IPS-20b (cell line): ENCODE measurements around the gene TAS2R38.

Source experiments
- H3K27ac ChIP-seq: one replicate; pipeline ENCODE4 v1.5.1; 2013; ENCODE audit warnings: low read length
- H3K27me3 ChIP-seq: 2 replicates; pipeline ENCODE4 v1.6.1; 2013; ENCODE audit warnings: mild to moderate bottlenecking, low read length, inconsistent platforms; ENCODE audit not compliant: insufficient read depth
- H3K36me3 ChIP-seq: 2 replicates; pipeline ENCODE4 v1.6.1; 2013; ENCODE audit warnings: low read depth, mild to moderate bottlenecking, inconsistent platforms, low read length, moderate library complexity; ENCODE audit not compliant: insufficient read depth
- H3K4me1 ChIP-seq: 2 replicates; pipeline ENCODE4 v1.6.1; 2013; ENCODE audit warnings: mild to moderate bottlenecking, control low read depth, inconsistent platforms, low read length, moderate library complexity; ENCODE audit not compliant: insufficient read depth
- H3K4me3 ChIP-seq: 2 replicates; pipeline ENCODE4 v1.5.1; 2013; ENCODE audit warnings: mild to moderate bottlenecking, low read length, inconsistent platforms
- H3K9ac ChIP-seq: 2 replicates; pipeline ENCODE4 v1.6.1; 2013; ENCODE audit warnings: low read depth, mild to moderate bottlenecking, inconsistent platforms, low read length, moderate library complexity
- H3K9me3 ChIP-seq: 2 replicates; pipeline ENCODE4 v1.6.1; 2013; ENCODE audit warnings: mild to moderate bottlenecking, low read depth, low read length, inconsistent platforms; ENCODE audit not compliant: insufficient read depth

The TAS2R38 gene

DNA sequence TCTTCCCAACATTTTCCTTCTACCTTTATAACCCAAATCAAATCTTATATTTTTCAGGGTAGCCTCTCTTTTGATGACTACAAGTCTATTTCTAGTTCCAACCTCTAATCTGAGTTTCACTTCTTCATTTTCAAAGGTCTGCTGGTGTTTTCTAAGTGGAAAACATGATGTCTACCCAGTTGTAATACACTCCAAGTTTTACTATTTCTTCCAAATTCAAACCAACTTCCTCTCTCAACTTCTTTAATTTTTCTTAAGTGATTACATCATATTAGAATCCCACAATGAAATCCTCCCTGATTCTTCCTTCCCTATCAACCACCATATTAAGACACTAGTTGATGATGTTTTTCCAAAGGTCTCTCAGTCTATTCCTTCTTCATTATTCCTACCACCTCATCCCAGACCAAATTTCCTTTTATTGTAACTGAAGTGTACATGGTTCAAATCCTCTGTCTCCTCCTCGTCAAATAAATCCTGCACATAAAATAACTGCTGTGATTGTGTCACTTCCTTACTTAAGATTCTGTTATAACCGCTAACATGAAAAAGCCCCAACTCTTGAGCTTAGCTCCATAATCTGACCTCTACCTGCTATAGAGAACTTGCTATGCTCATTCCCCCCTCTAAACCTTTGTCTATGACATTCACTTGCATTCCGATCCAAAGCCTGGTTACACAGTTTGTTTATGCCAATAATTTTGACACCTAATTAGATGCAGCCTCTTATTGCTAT lies 12.7 kb downstream of the TAS2R38 start:
- Histone ChIP-seq H3K9me3 (no peaks in the 10 kb centered on the region), H3K4me1 (no peaks in the 10 kb centered on the region), H3K27ac (no peak overlapping the region)

GRCh38 chr7:141956084-141956483 lies 17.5 kb downstream of the TAS2R38 start:
- Histone ChIP-seq H3K9ac (no peak overlapping the region), H3K9me3 (no peaks in the 10 kb centered on the region), H3K4me1 (peaks cover 6% of the 10 kb centered on the region; the same call in 1 of the 2 replicates), H3K4me3 (no peak overlapping the region), H3K27me3 (no peaks in the 10 kb centered on the region), H3K27ac (no peak overlapping the region), H3K36me3 (no peaks in the 10 kb centered on the region)

More for the DNA sequence above, 12.7 kb downstream of the TAS2R38 start:
- no peak overlapping the region for H3K9ac ChIP-seq
- no peaks in the 10 kb centered on the region for H3K36me3 ChIP-seq
- H3K27me3 ChIP-seq = no peaks in the 10 kb centered on the region
- no peak overlapping the region for H3K4me3 ChIP-seq

GRCh38 chr7:141954334-141954733 lies 19.2 kb downstream of the TAS2R38 start:
- H3K4me1 ChIP-seq = peaks cover 6% of the 10 kb centered on the region; the same call in 1 of the 2 replicates
- H3K36me3 ChIP-seq = no peaks in the 10 kb centered on the region
- H3K9ac ChIP-seq = no peak overlapping the region
- H3K4me3 ChIP-seq = no peak overlapping the region
- no peak overlapping the region for H3K27ac ChIP-seq
- no peaks in the 10 kb centered on the region for H3K9me3 ChIP-seq
- H3K27me3 ChIP-seq = no peaks in the 10 kb centered on the region

GRCh38 chr7:141952461-141952860 lies 21.1 kb downstream of the TAS2R38 start:
- no peaks in the 10 kb centered on the region for H3K36me3 ChIP-seq
- no peaks in the 10 kb centered on the region for H3K9me3 ChIP-seq
- no peaks in the 10 kb centered on the region for H3K27me3 ChIP-seq
- H3K27ac ChIP-seq = no peak overlapping the region
- no peak overlapping the region for H3K9ac ChIP-seq
- no peak overlapping the region for H3K4me3 ChIP-seq
- peaks cover 6% of the 10 kb centered on the region; the same call in 1 of the 2 replicates for H3K4me1 ChIP-seq

DNA sequence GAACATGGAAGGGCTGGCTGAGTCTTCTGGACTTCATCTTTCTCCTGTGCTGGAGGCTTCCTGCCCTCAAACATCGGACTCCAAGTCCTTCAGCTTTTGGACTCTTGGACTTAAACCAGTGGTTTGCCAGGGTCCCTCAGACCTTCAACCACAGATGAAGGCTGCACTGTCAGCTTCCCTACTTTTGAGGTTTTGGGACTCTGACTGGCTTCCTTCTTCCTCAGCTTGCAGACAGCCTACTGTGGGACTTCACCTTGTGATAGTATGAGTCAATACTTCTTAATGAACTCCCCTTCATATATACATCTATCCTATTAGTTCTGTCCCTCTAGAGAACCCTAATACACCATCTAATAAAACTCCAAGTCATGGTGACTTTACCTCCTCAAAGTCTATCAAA lies 22.8 kb downstream of the TAS2R38 start:
- Histone ChIP-seq H3K4me3 (no peak overlapping the region), H3K27me3 (no peaks in the 10 kb centered on the region), H3K4me1 (peaks cover 6% of the 10 kb centered on the region; the same call in 1 of the 2 replicates), H3K36me3 (no peaks in the 10 kb centered on the region), H3K9me3 (no peaks in the 10 kb centered on the region), H3K9ac (no peak overlapping the region), H3K27ac (no peak overlapping the region)

DNA sequence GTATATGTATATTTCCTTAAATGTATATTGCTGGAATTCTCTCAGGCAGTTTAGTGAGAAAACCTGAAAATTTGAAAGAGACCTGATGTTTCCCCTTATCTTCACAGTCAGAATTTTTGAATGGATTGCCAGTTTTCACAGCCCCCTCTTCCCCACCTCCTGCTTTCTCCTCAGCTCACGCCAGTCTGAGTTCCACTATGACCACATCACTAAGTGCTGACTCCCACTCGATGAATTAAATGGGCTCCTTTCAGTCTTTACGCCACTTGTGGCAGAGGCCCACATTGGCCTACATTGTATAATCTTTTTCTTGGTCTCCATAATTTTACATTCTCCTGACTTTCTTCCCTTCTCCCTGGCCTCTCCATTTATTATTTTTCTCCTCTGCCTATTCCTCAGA lies 23.7 kb downstream of the TAS2R38 start:
- Histone ChIP-seq H3K27me3 (no peaks in the 10 kb centered on the region), H3K9me3 (no peaks in the 10 kb centered on the region), H3K36me3 (no peaks in the 10 kb centered on the region), H3K4me1 (peaks cover 6% of the 10 kb centered on the region; the same call in 1 of the 2 replicates), H3K4me3 (no peak overlapping the region), H3K27ac (no peak overlapping the region), H3K9ac (no peak overlapping the region)

DNA sequence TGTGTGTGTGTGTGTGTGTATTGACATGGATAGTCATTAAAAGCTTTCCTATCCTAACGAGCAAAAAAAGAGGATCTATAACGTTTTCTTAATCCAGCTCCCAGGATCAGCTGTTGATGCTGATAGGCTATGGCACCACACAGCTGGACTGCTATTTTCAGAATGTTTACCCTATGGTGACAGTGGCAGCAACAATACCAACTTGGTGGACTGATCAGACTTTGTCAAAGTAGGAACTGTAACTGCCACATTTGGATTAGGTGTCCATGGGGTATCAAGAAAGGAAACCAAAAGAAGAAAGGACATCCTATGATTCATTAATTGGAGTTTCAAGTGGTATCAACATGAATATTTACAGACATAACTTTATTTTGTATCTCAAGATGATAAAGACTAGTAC lies 24.1 kb downstream of the TAS2R38 start:
- H3K4me1 ChIP-seq = peaks cover 3% of the 10 kb centered on the region; the same call in 1 of the 2 replicates
- no peak overlapping the region for H3K4me3 ChIP-seq
- H3K9me3 ChIP-seq = no peaks in the 10 kb centered on the region
- no peak overlapping the region for H3K27ac ChIP-seq
- no peaks in the 10 kb centered on the region for H3K27me3 ChIP-seq
- no peak overlapping the region for H3K9ac ChIP-seq
- H3K36me3 ChIP-seq = no peaks in the 10 kb centered on the region

GRCh38 chr7:141949021-141949420 lies 24.6 kb downstream of the TAS2R38 start:
- H3K4me1 ChIP-seq = no peaks in the 10 kb centered on the region
- H3K4me3 ChIP-seq = no peak overlapping the region
- no peak overlapping the region for H3K27ac ChIP-seq
- H3K36me3 ChIP-seq = no peaks in the 10 kb centered on the region
- no peaks in the 10 kb centered on the region for H3K9me3 ChIP-seq
- H3K27me3 ChIP-seq = no peaks in the 10 kb centered on the region
- no peak overlapping the region for H3K9ac ChIP-seq

GRCh38 chr7:141946796-141947195 lies 26.8 kb downstream of the TAS2R38 start, which contains the start of gene CLEC5A:
Gene CLEC5A, minus strand, starts transcription at chr7:141946974. Its CDS starts 682 bp downstream, at chr7:141946292.
- Histone ChIP-seq H3K9me3 (no peaks in the 10 kb centered on the region), H3K4me1 (no peaks in the 10 kb centered on the region), H3K27me3 (no peaks in the 10 kb centered on the region), H3K36me3 (no peaks in the 10 kb centered on the region), H3K4me3 (no peak within 1 kb of the TSS), H3K27ac (no peak within 1 kb of the TSS), H3K9ac (no peak within 1 kb of the TSS)

- no peak overlapping the region for H3K9ac ChIP-seq
These were observed 28.2 kb downstream of the TAS2R38 start for GRCh38 chr7:141945356-141945755.

DNA sequence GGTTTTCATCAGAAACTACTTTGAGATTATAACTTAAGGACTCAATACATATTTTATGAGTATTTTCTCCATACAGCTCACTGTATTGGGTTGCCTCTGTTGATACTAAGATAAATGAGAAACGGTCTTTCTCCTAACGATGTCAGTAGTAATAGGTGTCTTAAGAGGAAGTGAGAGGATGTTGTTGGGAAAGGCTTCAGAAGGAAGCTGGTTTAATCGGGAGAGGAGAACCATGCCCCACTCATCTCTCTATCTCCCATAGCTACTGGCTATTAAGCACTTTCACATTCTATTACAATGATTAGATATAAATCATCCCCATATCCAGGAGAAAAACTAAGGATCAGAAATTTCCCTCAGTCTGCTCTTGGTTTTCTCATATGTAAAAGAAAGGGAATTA lies 28.8 kb downstream of the TAS2R38 start:
- Histone ChIP-seq H3K27me3 (no peaks in the 10 kb centered on the region), H3K9ac (no peak overlapping the region), H3K4me3 (no peak overlapping the region), H3K27ac (no peak overlapping the region), H3K4me1 (no peaks in the 10 kb centered on the region), H3K36me3 (no peaks in the 10 kb centered on the region), H3K9me3 (peaks cover 8% of the 10 kb centered on the region; the same call in 1 of the 2 replicates)

More at GRCh38 chr7:141945356-141945755, 28.2 kb downstream of the TAS2R38 start:
- Histone ChIP-seq H3K4me1 (no peaks in the 10 kb centered on the region), H3K27ac (no peak overlapping the region), H3K36me3 (no peaks in the 10 kb centered on the region), H3K27me3 (no peaks in the 10 kb centered on the region), H3K9me3 (peaks cover 8% of the 10 kb centered on the region; the same call in 1 of the 2 replicates), H3K4me3 (no peak overlapping the region)

- H3K4me3 ChIP-seq = no peak overlapping the region
These were observed 29.7 kb downstream of the TAS2R38 start for GRCh38 chr7:141943846-141944245.

More at GRCh38 chr7:141943846-141944245, 29.7 kb downstream of the TAS2R38 start:
- Histone ChIP-seq H3K27ac (no peak overlapping the region), H3K4me1 (no peaks in the 10 kb centered on the region), H3K9ac (no peak overlapping the region), H3K27me3 (no peaks in the 10 kb centered on the region), H3K36me3 (no peaks in the 10 kb centered on the region), H3K9me3 (peaks cover 8% of the 10 kb centered on the region; the same call in 1 of the 2 replicates)
